ENCODE measurements around the gene PTPRU. TPM values are rescaled to one million over a fixed set of nuclear protein-coding genes. Genes with fewer than 3 reads are reported as not detected.

PTPRU gene
- total and polyA plus RNA-seq, 4 donors = 1.6 to 15.1 (median 6.0) TPM

DNA sequence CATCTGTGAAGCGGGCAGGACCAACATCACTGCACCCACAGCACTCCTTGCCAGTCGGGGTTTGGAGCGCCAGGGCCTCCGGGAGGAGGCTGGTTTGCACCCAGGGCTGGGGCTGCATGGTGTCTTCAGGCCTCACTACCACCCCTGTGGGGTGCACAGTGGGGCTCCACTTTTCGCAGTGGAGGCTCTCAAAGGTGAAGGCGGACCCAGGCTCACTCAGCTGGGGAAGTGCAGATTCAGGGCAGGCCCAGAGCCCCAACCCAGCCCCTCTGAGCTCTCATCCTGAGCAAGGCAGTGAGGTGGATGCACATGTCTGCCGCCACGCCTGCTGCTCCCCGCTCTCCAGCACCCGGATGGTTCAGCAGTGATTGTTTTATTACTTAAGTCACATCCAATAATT is 125.8 kb downstream of the PTPRU start:
- no peak overlapping the region for H3K4me3 ChIP-seq (ENCODE audit: low read depth in 1 of 3, low read length in 3 of 3)

More for the DNA sequence above, 125.8 kb downstream of the PTPRU start:
- H3K36me3 ChIP-seq (ENCODE audit: control insufficient read depth in 4 of 4, insufficient read depth in 3 of 4, low read depth in 1 of 4, low read length in 3 of 4) = no peaks in the 10 kb centered on the region
- DNase-seq (ENCODE audit: low spot score) = no peak
- 84% methylated on average over 10 of the region's 10 CpGs for WGBS
- peaks cover 0 to 7% (median 0%) of the 10 kb centered on the region in 4 donors for H3K27me3 ChIP-seq (ENCODE audit: control insufficient read depth in 4 of 4, insufficient read depth in 4 of 4, low read length in 3 of 4)
- no peaks in the 10 kb centered on the region for H3K4me1 ChIP-seq (ENCODE audit: control insufficient read depth in 4 of 4, insufficient read depth in 4 of 4, low read length in 3 of 4)
- no peak overlapping the region for H3K27ac ChIP-seq (ENCODE audit: low read depth in 1 of 2, low read length in 2 of 2)
- H3K9me3 ChIP-seq (ENCODE audit: control insufficient read depth in 4 of 4, low read length in 3 of 4) = no peaks in the 10 kb centered on the region
- TF ChIP-seq EGR1 (IDR thresholded peaks at IDR 0.05; ENCODE audit: low read depth in 2 of 2) (no peak), JUND (IDR thresholded peaks at IDR 0.05) (no peak), TAF1 (conservative IDR thresholded peaks at IDR 0.05) (no peak), HNF4G (IDR thresholded peaks at IDR 0.05) (no peak), GABPA (IDR thresholded peaks at IDR 0.05 in 1 of 2, conservative IDR thresholded peaks at IDR 0.05 in 1 of 2) (no peak), HNF4A (conservative IDR thresholded peaks at IDR 0.05) (no peak), FOXA2 (IDR thresholded peaks at IDR 0.05) (no peak), NR2F2 (IDR thresholded peaks at IDR 0.05) (no peak), FOXA1 (IDR thresholded peaks at IDR 0.05) (no peak), SP1 (IDR thresholded peaks at IDR 0.05) (no peak), YY1 (IDR thresholded peaks at IDR 0.05) (no peak), RAD21 (IDR thresholded peaks at IDR 0.05) (no peak), RXRA (IDR thresholded peaks at IDR 0.05) (no peak)
- TF ChIP-seq, protein P1, sequence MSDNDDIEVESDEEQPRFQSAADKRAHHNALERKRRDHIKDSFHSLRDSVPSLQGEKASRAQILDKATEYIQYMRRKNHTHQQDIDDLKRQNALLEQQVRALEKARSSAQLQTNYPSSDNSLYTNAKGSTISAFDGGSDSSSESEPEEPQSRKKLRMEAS (IDR thresholded peaks at IDR 0.05) = no peak
- TF ChIP-seq, protein P2, sequence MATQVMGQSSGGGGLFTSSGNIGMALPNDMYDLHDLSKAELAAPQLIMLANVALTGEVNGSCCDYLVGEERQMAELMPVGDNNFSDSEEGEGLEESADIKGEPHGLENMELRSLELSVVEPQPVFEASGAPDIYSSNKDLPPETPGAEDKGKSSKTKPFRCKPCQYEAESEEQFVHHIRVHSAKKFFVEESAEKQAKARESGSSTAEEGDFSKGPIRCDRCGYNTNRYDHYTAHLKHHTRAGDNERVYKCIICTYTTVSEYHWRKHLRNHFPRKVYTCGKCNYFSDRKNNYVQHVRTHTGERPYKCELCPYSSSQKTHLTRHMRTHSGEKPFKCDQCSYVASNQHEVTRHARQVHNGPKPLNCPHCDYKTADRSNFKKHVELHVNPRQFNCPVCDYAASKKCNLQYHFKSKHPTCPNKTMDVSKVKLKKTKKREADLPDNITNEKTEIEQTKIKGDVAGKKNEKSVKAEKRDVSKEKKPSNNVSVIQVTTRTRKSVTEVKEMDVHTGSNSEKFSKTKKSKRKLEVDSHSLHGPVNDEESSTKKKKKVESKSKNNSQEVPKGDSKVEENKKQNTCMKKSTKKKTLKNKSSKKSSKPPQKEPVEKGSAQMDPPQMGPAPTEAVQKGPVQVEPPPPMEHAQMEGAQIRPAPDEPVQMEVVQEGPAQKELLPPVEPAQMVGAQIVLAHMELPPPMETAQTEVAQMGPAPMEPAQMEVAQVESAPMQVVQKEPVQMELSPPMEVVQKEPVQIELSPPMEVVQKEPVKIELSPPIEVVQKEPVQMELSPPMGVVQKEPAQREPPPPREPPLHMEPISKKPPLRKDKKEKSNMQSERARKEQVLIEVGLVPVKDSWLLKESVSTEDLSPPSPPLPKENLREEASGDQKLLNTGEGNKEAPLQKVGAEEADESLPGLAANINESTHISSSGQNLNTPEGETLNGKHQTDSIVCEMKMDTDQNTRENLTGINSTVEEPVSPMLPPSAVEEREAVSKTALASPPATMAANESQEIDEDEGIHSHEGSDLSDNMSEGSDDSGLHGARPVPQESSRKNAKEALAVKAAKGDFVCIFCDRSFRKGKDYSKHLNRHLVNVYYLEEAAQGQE (IDR thresholded peaks at IDR 0.05) = no peak
- TF ChIP-seq, protein P3, sequence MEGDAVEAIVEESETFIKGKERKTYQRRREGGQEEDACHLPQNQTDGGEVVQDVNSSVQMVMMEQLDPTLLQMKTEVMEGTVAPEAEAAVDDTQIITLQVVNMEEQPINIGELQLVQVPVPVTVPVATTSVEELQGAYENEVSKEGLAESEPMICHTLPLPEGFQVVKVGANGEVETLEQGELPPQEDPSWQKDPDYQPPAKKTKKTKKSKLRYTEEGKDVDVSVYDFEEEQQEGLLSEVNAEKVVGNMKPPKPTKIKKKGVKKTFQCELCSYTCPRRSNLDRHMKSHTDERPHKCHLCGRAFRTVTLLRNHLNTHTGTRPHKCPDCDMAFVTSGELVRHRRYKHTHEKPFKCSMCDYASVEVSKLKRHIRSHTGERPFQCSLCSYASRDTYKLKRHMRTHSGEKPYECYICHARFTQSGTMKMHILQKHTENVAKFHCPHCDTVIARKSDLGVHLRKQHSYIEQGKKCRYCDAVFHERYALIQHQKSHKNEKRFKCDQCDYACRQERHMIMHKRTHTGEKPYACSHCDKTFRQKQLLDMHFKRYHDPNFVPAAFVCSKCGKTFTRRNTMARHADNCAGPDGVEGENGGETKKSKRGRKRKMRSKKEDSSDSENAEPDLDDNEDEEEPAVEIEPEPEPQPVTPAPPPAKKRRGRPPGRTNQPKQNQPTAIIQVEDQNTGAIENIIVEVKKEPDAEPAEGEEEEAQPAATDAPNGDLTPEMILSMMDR (IDR thresholded peaks at IDR 0.05; ENCODE audit: low read depth, low read length, missing input control) = no peak
- TF ChIP-seq, protein P4, sequence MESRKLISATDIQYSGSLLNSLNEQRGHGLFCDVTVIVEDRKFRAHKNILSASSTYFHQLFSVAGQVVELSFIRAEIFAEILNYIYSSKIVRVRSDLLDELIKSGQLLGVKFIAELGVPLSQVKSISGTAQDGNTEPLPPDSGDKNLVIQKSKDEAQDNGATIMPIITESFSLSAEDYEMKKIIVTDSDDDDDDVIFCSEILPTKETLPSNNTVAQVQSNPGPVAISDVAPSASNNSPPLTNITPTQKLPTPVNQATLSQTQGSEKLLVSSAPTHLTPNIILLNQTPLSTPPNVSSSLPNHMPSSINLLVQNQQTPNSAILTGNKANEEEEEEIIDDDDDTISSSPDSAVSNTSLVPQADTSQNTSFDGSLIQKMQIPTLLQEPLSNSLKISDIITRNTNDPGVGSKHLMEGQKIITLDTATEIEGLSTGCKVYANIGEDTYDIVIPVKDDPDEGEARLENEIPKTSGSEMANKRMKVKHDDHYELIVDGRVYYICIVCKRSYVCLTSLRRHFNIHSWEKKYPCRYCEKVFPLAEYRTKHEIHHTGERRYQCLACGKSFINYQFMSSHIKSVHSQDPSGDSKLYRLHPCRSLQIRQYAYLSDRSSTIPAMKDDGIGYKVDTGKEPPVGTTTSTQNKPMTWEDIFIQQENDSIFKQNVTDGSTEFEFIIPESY (IDR thresholded peaks at IDR 0.05) = no peak
- TF ChIP-seq, protein P5, sequence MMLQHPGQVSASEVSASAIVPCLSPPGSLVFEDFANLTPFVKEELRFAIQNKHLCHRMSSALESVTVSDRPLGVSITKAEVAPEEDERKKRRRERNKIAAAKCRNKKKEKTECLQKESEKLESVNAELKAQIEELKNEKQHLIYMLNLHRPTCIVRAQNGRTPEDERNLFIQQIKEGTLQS (IDR thresholded peaks at IDR 0.05) = no peak
- no peak overlapping the region for H3K9ac ChIP-seq (ENCODE audit: low read depth in 1 of 2, low read length in 2 of 2)
